ENCODE data around the gene TGM2. TPM values are rescaled to one million over a fixed set of nuclear protein-coding genes. Genes with fewer than 3 reads are reported as not detected.
"Not testable (repeated sequence)": the region's sequence is repeated elsewhere in the genome, so short reads cannot be mapped to it uniquely, and the experiment has no call there.

TGM2 gene
- total and polyA plus RNA-seq, 5 experiments from 2014 or later: not detected

DNA sequence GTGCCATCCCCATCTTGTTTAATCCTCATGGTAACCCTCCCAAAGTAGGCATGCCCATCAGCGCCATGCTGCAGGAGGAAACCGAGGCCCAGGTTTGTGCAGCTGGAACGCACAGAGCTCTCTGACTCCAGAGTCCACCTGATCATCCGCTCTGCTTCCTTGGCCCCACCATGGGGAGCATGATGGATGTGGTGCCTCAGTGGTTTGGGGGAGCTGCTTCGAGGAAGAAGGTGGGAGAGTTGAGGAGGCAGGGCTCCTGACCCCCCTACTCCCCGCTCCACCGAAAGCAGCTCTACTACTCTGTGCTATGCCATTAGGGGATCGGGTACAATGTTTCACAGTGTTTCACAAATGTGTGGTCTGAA is 52.2 kb downstream of the TGM2 start:
- POLR2A ChIA-PET: no interaction called here
- Mint-ChIP-seq H3K27me3 (peaks cover 0 to 4% (median 0%) of the 10 kb centered on the region in 5 donors), H3K4me1 (peaks cover 0 to 2% (median 0%) of the 10 kb centered on the region in 4 donors), H3K27ac (no peak overlapping the region), H3K9me3 (no peaks in the 10 kb centered on the region), H3K36me3 (no peaks in the 10 kb centered on the region), H3K4me3 (no peak overlapping the region)
- DNase-seq: no peak
- ATAC-seq: no peak

DNA sequence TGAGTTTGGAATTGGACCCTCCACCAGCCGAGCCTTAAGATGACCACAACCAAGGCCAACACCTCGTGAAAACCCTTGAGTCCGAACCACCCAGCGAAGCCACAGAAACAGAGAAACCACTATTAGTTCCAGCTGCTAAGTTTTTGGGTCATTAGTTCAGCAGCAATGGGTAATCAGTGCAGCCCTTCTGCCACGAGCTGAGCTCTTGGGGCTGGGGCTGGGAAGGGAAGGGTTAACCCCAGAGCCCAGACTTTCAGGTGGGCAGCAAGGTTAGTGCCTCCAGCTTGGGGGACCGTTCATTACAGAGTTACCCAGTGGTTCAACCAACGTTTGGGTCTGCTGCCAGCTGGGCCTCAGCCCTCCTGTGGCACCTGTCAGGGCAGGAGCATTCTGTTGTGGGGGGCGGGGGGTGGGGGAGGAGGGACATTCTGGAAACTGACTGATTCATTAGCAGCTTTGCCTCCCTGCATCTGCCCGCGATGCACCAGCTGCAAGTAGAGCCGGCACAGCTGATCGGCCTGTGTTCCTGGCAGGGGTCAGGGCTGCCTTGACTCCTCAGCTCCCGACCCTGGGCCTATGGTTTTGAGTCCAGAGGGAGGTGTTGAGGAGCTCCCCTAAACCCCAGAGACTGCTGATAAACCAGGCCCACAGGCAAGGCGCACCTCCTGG is 52.7 kb downstream of the TGM2 start:
- ATAC-seq (no peak), DNase-seq (no peak)
- Mint-ChIP-seq H3K4me3 (no peak overlapping the region), H3K27ac (no peak overlapping the region), H3K4me1 (peaks cover 0 to 2% (median 0%) of the 10 kb centered on the region in 4 donors), H3K36me3 (no peaks in the 10 kb centered on the region), H3K9me3 (no peaks in the 10 kb centered on the region), H3K27me3 (peaks cover 0 to 4% (median 0%) of the 10 kb centered on the region in 5 donors)
- POLR2A ChIA-PET: interaction anchor here (0.6 kb wide), 1 partner anchor 8 kb away, joined by 3 read pairs; no protein-coding TSS in a partner anchor

DNA sequence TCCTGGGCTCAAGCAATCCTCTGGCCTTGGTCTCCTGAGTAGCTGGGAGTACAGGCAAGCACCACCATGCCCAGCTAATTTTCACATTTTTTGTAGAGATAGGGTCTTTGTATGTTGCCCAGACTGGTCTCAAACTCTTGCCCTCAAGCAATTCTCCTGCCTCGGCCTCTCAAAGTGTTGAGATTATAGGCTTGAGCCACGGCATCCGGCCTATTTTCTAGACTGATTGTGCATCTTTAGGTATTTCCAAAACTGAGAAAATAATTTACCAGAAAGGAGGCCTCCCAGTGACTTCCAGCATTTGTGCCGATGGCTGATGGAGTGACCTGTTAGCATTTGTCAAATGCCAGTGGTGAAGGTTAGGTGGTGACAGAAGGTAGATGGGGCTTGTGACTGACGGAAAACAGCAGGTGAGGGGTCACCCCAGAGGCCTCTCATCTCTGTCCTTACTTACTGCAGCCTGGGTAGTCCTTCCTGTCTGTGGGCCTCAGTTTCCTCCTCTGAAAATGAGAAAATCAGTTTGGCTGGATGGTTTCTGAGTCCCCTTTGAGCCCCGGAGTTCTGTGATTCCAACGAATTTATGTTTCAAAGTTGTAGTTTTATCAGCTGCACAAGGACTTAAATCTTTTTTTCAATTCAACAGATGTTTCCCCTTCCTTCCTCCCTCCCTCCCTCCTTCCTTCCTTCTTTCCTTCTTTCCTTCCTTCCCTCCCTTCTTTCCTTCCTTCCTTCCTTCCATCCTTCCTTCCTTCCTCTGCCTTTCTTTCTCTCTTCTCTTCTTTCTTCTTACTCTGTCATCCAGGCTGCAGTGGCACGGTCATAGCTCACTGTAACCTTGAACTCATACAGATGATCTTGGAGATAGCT is 53.5 kb downstream of the TGM2 start:
- POLR2A ChIA-PET: interaction anchor here (0.6 kb wide), 2 partner anchors 9 to 19 kb away, joined by 3 to 7 read pairs; no protein-coding TSS in a partner anchor
- no peaks in the 10 kb centered on the region for H3K36me3 Mint-ChIP-seq
- H3K4me1 Mint-ChIP-seq: peaks cover 0 to 2% (median 0%) of the 10 kb centered on the region in 4 donors
- DNase-seq (no peak), ATAC-seq (no peak)
- H3K27me3 Mint-ChIP-seq: peaks cover 0 to 4% (median 0%) of the 10 kb centered on the region in 5 donors
- H3K27ac Mint-ChIP-seq: no peak overlapping the region
- H3K4me3 Mint-ChIP-seq: no peak overlapping the region
- H3K9me3 Mint-ChIP-seq: peaks cover 0 to 2% (median 0%) of the 10 kb centered on the region in 9 donors

DNA sequence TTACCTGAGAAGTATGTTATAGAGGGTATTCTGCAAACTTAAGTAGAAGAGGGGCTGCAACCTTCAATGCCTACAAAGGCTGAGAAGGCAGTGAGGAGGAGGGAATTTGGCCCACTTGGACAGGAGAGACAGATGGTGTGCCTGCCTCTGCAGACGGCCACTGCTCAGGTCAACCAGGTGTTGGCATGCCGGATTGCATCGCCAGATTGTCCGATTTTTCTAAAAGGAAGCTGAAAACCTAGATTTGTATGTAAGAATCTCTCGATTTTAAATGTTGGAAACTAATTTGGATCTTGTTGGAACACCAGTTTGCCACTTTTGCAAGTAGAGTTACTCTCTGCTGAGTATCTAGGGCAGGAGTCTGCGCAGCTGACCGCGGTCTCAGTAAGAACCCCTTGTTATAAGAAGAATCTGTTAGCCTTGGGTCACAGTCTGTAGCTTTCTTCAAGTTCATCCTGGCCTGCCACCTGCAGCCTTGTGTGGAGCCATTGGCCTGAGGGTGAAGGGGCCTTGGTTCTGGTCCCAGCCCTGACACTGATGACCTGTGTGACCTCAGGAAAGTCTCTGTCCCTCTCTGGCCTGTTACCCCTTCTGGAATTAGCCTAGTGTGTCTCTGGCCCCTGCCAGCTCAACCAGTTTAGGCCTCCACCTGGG is 54.4 kb downstream of the TGM2 start:
- POLR2A ChIA-PET: interaction anchor here (0.6 kb wide), 1 partner anchor 18 kb away, joined by 7 read pairs; no protein-coding TSS in a partner anchor
- Mint-ChIP-seq H3K4me1 (peaks cover 0 to 2% (median 0%) of the 10 kb centered on the region in 4 donors), H3K9me3 (peaks cover 0 to 4% (median 0%) of the 10 kb centered on the region in 9 donors), H3K27me3 (peaks cover 0 to 4% (median 0%) of the 10 kb centered on the region in 5 donors), H3K27ac (no peak overlapping the region), H3K36me3 (no peaks in the 10 kb centered on the region), H3K4me3 (no peak overlapping the region)
- ATAC-seq (no peak), DNase-seq (no peak)

DNA sequence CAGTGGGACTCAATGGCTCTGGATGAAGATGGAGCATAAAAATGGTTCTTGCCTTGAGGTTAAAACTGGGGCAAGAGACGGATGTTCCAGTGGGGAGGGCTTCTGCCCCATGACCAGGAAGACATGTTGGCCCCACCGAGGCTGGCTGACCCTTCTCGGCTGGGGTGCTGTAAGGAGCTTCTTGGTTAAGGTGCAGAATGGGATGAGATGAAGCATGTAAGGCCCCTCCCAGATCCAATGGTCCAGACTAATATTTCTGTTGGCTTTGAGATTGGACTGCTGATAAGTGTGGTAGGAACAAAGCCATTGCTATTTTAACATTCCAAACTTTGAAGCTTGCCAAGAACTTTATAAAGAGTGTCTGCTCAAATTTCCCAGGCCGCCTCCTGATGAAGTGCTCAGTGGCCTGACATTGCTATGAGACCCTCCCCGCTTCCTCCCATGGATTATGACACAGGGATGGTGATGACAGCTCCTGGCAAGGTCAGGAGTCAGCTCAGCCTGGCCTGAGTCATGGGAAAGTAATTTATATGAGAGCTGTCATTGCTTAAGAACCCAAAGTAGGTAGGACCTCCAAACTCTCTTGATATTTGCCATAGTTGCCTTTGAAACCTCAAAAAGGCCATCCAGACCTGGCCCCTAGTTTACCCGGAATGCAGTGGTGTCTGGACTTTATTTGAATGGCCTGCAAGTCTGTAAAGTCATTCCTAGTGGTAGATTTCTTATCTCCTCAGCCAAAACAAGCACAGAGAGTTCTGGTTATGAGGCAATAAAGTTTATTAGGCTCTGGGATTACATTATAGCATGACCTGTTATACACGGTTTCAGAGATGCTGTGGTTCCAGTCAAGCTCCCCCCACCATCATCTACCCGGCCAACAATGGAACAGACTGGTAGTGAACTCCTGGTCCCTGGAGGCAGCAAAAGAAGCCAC is 55.2 kb downstream of the TGM2 start:
- no peak for ATAC-seq

DNA sequence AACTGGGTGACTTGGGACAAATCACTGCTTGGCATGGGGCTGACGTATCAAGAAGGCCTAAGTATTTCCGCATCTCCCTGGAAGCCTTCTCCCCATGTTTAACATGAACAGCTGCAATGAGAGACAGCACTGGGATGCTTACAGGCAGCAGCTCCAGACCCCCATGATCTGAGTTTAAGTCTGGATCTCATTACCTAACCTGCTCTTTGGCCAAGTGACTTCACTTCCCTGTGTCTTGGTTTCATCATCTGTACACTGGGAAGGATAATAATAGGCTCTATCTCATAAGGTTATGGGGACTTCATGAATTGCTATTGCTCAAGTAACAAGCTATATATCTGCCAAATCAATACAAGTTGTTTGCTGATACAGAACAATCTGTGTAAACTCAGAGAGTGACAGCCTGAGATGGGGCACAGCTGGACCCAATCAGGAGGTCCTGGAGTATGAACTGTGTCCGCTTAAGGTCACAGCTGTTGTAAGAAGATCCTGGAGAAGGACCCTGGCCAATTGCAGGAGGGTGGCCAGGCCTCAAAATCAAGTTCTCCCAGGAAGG is 56.0 kb downstream of the TGM2 start:
- peaks cover 0 to 4% (median 0%) of the 10 kb centered on the region in 9 donors for H3K9me3 Mint-ChIP-seq
- no peaks in the 10 kb centered on the region for H3K36me3 Mint-ChIP-seq
- H3K4me3 Mint-ChIP-seq: no peak overlapping the region
- POLR2A ChIA-PET: no interaction called here
- ATAC-seq (no peak), DNase-seq (no peak)
- H3K4me1 Mint-ChIP-seq: peaks cover 0 to 2% (median 0%) of the 10 kb centered on the region in 4 donors
- peaks cover 0 to 4% (median 0%) of the 10 kb centered on the region in 5 donors for H3K27me3 Mint-ChIP-seq
- no peak overlapping the region for H3K27ac Mint-ChIP-seq

More for the DNA sequence above, 55.2 kb downstream of the TGM2 start:
- H3K9me3 Mint-ChIP-seq: peaks cover 0 to 4% (median 0%) of the 10 kb centered on the region in 9 donors
- POLR2A ChIA-PET: no interaction called here
- H3K27me3 Mint-ChIP-seq: peaks cover 0 to 4% (median 0%) of the 10 kb centered on the region in 5 donors
- H3K27ac Mint-ChIP-seq: no peak overlapping the region
- H3K4me1 Mint-ChIP-seq: peaks cover 0 to 2% (median 0%) of the 10 kb centered on the region in 4 donors
- DNase-seq: no peak
- H3K36me3 Mint-ChIP-seq: no peaks in the 10 kb centered on the region
- H3K4me3 Mint-ChIP-seq: no peak overlapping the region

DNA sequence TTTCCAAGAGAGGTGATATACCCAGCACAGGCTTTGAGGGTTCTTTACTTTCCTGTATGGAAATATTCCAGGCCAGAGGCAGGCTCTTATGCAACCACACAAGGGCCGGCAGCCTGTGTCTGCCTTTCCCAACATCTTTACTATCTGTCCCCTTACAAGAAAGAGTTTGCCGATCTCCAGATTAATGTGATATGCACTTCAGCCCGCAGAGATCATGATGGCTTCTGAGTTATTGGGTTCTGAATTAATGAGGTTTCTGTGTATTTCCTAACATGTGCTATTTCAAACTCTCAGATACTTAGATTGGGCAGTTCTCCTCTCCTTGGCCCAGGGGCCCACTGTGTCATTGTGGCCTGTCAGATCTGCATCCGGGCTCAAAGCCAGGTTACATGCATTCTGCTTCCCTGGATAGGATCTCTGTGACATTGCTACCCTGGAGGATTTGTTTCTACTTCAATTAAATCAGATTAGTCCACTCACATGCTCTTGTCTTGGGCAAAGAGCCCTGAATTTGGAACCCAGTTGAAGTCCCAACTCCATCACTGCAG is 56.6 kb downstream of the TGM2 start:
- POLR2A ChIA-PET: no interaction called here
- Mint-ChIP-seq H3K27me3 (peaks cover 0 to 4% (median 0%) of the 10 kb centered on the region in 5 donors), H3K4me1 (peaks cover 0 to 2% (median 0%) of the 10 kb centered on the region in 4 donors), H3K36me3 (no peaks in the 10 kb centered on the region), H3K27ac (no peak overlapping the region), H3K4me3 (no peak overlapping the region), H3K9me3 (peaks cover 0 to 4% (median 0%) of the 10 kb centered on the region in 9 donors)
- ATAC-seq (no peak), DNase-seq (no peak)

DNA sequence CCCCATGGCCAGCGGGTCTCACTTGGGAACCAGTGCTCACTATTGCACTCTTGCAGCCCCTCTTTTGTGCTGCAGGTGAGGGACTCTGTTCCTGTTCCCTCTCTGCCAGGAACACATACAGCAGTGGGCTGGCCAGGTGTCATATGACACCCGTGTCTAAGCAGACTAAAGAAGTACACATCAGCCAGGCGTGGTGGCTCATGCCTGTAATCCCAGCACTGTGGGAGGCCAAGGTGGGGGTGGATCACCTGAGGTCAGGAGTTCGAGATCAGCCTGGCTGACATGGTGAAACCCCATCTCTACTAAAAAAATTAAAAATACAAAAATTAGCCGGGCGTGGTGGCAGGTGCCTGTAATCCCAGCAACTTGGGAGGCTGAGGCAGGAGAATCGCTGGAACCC is 57.2 kb downstream of the TGM2 start:
- POLR2A ChIA-PET, H3K27ac Mint-ChIP-seq, DNase-seq, H3K4me1 Mint-ChIP-seq, H3K4me3 Mint-ChIP-seq, H3K36me3 Mint-ChIP-seq, ATAC-seq, H3K9me3 Mint-ChIP-seq, H3K27me3 Mint-ChIP-seq: not testable (repeated sequence)

DNA sequence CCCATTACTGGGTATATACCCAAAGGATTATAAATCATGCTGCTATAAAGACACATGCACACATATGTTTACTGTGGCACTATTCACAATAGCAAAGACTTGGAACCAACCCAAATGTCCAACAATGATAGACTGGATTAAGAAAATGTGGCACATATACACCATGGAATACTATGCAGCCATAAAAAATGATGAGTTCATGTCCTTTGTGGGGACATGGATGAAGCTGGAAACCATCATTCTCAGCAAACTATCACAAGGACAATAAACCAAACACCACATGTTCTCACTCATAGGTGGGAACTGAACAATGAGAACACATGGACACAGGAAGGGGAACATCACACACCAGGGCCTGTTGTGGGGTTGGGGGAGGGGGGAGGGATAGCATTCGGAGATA is 57.7 kb downstream of the TGM2 start:
- POLR2A ChIA-PET, H3K27ac Mint-ChIP-seq, H3K36me3 Mint-ChIP-seq, H3K4me3 Mint-ChIP-seq, H3K9me3 Mint-ChIP-seq, H3K27me3 Mint-ChIP-seq, H3K4me1 Mint-ChIP-seq, ATAC-seq, DNase-seq: not testable (repeated sequence)

DNA sequence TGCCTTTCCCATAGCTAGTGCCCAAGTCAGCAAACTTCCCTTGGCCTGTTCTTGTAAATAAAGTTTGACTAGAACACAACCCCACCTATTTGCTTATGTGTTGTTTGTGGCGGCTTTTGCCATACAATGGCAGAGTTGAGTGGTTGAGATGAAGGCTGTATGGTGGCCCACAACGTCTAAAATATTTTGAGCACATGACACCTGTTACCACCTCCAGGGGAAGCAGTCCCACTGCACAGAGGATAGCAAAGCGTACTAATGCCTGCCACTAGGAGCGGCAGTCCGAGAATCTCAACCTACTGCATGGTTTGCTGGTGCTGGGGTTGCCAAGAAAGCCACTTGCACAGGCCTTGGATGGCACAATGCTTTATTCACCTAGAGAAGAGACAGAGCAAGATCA is 58.6 kb downstream of the TGM2 start:
- H3K27ac Mint-ChIP-seq: no peak overlapping the region
- ATAC-seq (no peak), DNase-seq (no peak)
- H3K27me3 Mint-ChIP-seq: no peaks in the 10 kb centered on the region
- peaks cover 0 to 2% (median 0%) of the 10 kb centered on the region in 4 donors for H3K4me1 Mint-ChIP-seq
- peaks cover 0 to 4% (median 0%) of the 10 kb centered on the region in 9 donors for H3K9me3 Mint-ChIP-seq
- peaks cover 0 to 5% (median 0%) of the 10 kb centered on the region in 3 donors for H3K36me3 Mint-ChIP-seq
- POLR2A ChIA-PET: no interaction called here
- no peak overlapping the region for H3K4me3 Mint-ChIP-seq

DNA sequence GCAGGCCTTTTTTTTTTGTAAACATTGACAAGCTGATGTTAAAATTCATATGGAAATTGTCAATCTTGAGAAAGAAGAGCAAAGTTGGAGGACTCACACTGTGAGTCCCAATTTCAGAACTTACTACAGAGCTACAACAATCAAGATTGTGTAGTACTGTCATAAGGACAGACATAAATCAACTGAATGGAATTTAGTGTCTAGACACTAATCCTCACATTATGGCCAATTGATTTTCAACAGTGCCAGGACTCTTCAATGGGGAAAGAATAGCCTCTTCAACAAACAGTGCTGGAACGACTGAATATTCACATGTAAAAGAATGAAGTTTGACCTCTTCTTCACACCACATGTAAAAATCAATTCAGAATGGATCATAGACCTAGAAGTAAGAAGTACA is 60.8 kb downstream of the TGM2 start:
- peaks cover 0 to 1% (median 0%) of the 10 kb centered on the region in 4 donors for H3K4me1 Mint-ChIP-seq
- POLR2A ChIA-PET: no interaction called here
- peaks cover 0 to 21% (median 11%) of the 10 kb centered on the region in 9 donors for H3K9me3 Mint-ChIP-seq
- ATAC-seq (no peak), DNase-seq (no peak)
- H3K36me3 Mint-ChIP-seq: peaks cover 2 to 16% (median 10%) of the 10 kb centered on the region in 3 donors
- H3K4me3 Mint-ChIP-seq: no peak overlapping the region
- no peaks in the 10 kb centered on the region for H3K27me3 Mint-ChIP-seq
- no peak overlapping the region for H3K27ac Mint-ChIP-seq

All from naive thymus-derived CD8-positive, alpha-beta T cell (primary cell).